ENCODE data around the gene TRABD2B.

The TRABD2B gene

GRCh38 chr1:47818682-47819573, 178.3 kb downstream of the TRABD2B start:
- no peak for DNase-seq

GRCh38 chr1:47817861-47818260, 179.3 kb downstream of the TRABD2B start:
- DNase-seq = no peak

GRCh38 chr1:47816325-47817071, 180.7 kb downstream of the TRABD2B start:
- no peak for DNase-seq

- DNase-seq = no peak
These were observed 182.4 kb downstream of the TRABD2B start for GRCh38 chr1:47814612-47815395.

DNA sequence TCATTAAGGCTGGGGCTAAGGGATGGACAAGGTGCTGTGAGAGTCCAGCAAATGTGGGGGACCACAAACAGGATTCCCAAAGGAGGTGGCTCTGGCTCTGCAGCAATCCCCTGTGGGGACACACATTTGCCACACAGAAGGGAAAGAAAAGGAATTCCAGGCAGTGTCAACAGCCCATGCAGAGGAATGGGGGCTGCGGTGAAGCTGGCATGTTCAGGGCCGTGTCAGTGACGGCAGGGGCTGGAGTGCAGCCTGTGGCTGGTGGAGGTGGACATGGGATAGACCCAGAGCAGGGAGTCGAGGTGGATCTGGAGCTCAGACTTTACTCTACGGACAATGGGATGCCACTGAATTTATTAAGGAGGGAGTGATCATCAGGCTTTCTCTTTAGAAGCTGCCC, 183.2 kb downstream of the TRABD2B start:
- no peak for DNase-seq

- no peak for DNase-seq
These were observed 184.2 kb downstream of the TRABD2B start for GRCh38 chr1:47812904-47813514.

GRCh38 chr1:47810964-47811682, 186.1 kb downstream of the TRABD2B start:
- DNase-seq = no peak

DNA sequence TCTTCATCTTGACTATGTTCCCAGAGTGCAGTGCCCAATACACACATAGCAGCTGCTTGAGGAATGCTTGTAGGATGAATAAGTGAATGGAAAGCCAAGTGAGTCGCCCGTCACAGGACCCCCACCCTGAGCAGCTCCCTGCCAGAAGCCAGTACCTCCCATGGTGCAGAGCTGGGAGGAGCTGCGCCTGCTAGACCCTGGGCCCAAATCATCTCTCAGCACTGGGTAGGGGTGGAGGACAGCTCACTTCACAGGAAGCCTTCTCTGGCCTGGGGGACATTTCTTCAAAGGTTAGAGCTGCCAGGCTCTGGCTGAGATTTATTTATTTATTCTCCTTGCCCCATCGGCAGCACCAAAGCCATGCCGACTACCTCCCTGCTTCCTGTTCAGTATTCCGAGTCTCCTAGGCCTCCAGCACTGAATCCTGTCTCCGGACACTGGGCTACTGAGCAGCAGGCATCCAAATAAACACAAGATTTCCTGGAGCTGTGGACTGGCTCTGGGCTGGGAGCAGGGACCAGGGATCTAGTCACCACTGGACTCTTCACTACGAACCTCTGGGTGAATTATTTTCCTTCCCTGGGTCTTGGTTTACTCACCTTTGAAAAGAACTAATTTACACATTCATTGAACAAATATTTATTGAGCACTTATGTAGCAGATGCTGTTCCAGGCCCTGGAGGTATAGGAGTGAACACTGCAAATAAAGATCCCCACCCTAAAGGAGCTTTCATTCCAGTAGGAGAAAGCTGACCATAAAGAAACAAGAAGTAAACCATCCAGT, 187.7 kb downstream of the TRABD2B start:
- DNase-seq = no peak

DNA sequence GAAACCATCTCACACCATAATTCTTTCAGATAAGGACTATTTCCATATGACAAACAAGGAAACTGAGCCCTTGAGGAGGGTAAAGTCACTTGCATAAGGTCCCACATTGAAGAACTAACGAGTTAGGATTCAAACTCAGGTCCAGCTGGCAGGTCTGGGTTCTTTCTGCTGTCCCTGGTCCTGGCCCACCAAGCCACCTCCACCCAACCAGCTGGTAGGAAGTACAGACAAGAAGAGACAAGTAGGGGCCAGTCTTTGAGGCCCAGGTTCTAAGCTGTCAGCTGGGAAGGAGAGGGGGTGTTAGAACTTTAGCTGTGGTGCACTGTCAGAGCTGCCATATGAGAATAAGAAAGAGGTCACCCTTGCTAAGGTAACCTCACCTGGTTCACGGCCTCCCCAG, 188.6 kb downstream of the TRABD2B start:
- no peak for DNase-seq

DNA sequence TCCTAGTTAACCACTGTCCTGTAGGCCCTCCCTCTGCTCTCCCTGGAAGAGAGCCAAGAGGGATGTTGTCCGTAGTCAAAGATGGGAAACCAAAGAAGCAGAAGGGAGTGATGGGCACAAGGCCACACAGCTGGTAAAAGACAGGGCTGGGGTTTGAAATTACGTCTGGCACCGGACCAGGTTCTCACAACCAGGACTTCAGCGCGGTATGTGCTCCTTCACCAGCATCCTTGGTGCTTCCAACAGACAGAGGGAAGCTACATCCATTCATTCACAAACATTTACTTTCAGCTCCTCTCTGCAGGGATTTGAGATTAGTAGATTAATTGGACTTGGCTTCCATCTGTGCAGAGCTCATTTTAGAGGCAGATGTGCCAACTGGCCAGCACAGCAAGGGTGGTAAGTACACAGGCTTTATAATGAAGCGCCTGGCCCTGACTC, 191.2 kb downstream of the TRABD2B start:
- no peak for DNase-seq

DNA sequence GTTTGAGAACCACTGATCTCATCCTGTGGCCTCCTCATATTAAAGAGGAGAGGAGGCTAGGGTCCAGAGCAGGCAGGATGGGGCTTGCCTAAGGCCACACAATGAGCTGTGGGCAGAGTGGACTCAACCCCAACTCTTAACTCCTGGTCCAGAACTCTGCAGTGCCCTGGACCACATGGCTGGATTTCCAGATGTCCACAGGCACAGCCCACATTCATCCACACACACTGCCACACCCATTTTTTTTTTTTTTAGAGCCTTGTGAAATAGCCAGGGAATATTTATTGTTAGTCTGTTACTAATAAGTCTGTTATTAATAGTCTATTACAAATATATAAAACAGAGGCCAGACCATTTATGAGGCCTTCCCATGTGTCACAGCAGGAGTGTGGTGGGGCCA, 192.2 kb downstream of the TRABD2B start:
- no peak for DNase-seq

DNA sequence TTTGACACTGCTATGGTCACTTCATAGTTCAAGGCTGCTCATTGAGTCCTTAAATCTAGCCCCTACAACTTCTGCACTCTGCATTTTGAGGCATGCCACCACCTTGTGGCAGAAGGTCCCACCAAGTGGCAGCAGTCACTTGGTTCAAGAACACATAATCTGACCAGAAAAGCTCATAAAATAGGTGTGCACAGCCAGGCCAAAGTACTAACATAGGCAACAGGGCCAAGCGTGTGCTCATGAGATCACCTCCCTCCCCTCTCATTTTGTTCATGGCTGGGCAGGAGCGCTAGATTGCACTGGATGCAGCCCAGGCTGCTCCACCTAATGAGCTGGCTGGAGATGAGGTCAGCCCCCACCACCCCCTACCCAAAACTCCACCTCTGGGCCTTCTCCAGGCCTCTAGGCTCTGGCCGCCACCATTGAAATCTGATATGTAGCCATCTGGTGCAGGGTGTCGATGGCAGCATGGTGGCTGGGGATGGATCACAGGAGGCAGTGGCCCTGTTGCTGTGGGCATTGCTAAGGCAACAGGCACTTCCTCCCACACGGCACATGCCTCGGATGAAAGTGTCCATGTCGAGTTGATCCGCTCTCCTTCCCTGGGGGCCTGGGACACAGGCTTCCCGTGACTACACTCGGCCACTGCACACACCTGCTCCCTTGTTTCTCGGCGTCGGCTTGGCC, 193.2 kb downstream of the TRABD2B start:
- no peak for DNase-seq

GRCh38 chr1:47797575-47797974, 199.6 kb downstream of the TRABD2B start:
- DNase-seq = no peak

DNA sequence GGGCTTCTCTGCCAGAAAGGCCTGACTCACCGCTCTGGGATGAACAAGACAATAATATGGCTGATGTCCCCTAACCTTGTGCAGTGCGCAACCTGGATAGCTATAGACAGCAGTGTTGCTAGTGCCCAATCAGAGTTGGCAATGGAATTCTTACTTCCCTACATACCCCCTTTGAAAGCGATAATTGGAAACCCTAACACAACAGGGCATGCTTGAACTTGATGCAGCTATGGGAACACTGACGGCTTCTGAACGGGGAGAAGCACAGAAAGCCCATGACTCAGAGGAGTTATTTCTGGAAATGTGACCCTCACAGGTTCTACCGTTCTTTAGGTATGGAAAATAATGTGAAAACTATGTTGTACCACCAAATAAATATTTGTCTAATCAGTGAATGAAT, 200.6 kb downstream of the TRABD2B start:
- no peak for DNase-seq

DNA sequence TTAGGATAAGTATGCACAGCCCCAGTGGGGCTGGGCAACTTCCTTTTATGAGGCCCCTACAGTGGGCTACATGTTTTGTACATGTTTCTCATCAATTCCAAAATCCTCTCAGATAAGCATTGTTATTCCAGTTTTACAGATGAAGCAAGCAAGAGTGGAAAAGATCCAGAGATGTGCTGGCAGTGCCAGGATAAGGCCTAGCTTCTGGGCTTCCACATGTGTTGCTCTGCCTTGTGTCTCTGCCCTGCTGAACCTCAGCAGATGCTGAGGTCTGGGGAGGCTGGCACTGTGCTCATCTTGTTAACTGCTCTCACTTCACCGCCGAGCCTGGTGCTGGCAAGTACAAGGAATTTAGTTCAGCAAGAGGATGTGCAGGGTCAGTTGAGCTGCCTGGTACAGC, 202.1 kb downstream of the TRABD2B start:
- no peak for DNase-seq

DNA sequence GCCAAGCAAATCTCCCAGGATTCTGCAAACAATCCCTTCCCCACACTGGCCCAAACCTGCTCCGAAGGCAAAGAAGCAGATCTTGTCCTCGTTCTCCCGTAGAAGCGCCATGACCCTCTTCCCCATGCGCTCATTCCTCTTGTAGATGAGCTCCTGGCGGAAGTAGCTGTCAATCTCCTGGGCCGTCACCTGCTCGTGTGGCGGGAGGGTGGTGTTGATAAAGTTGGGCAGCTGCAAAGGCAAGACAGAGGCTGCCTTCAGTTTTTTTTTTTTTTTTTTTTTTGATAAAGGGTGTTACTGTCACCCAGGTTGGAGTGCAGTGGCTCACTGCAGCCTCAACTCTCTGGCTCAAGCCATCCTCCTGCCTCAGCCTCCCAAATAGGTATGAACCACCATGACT, 202.7 kb downstream of the TRABD2B start:
- no peak for DNase-seq

- no peak for DNase-seq
These were observed 203.1 kb downstream of the TRABD2B start for GRCh38 chr1:47794081-47794480.

GRCh38 chr1:47793563-47793962, 203.6 kb downstream of the TRABD2B start:
- no peak for DNase-seq

- DNase-seq = no peak
These were observed 204.4 kb downstream of the TRABD2B start for GRCh38 chr1:47792779-47793178.

GRCh38 chr1:47791879-47792608, 205.1 kb downstream of the TRABD2B start:
- no peak for DNase-seq

Data from CD4-positive, alpha-beta T cell treated with Interleukin-12 subunit alpha and Interleukin-12 subunit beta, for 1 hour (primary cell).